OCI-LY7 (cell line): ENCODE data around the gene DNAH8. TPM values are rescaled to one million over a fixed set of nuclear protein-coding genes. Genes with fewer than 3 reads are reported as not detected.

Experiments
- BruUV-seq: library from RNA; stranded (reverse); fragments of 400-500 nt; replicated peaks from 2 replicates; lab custom pipeline; 2021; lab: Mats Ljungman, UMichigan
- CTCF ChIA-PET: fragments of 300-600 bp; sonication (Branson Sonifier 250); formaldehyde crosslinking; loops from one replicate; lab custom pipeline; 2022; ENCODE audit warnings: antibody characterized with exemption; ENCODE audit not compliant: unreplicated experiment; lab: Charles Lee
- POLR2A ChIA-PET: fragments of 300-600 bp; sonication (Branson Sonifier 250); formaldehyde crosslinking; loops from one replicate; lab custom pipeline; 2022; ENCODE audit warnings: antibody characterized with exemption; lab: Charles Lee
- DNase-seq: peaks from one replicate; pipeline ENCODE4 v3.0.0-alpha.2; 2015; ENCODE audit warnings: low spot score
- H2AFZ ChIP-seq: fragments of 200-600 bp; sonication (generic), shearing (Covaris generic); 2 replicates; pipeline ENCODE4 v1.6.1; 2014; ENCODE audit warnings: mild to moderate bottlenecking, antibody characterized with exemption, low read length, moderate library complexity
- H3K27ac ChIP-seq: fragments of 200-600 bp; sonication (generic); 2 replicates; pipeline ENCODE4 v1.5.1; 2014; ENCODE audit warnings: mixed run types, low read depth, mild to moderate bottlenecking, moderate library complexity, low read length, inconsistent platforms; ENCODE audit not compliant: poor library complexity, severe bottlenecking
- H3K36me3 ChIP-seq: fragments of 200-600 bp; sonication (generic); 2 replicates; pipeline ENCODE4 v1.6.1; 2014; ENCODE audit warnings: mild to moderate bottlenecking, antibody characterized with exemption, low read length, moderate library complexity, mixed read lengths; ENCODE audit not compliant: insufficient read depth
- H3K4me1 ChIP-seq: fragments of 200-600 bp; sonication (generic); 2 replicates; pipeline ENCODE4 v1.5.1; 2014; ENCODE audit warnings: mild to moderate bottlenecking, low read length; ENCODE audit not compliant: insufficient read depth, poor library complexity, severe bottlenecking
- H3K4me2 ChIP-seq: fragments of 200-600 bp; sonication (generic); 2 replicates; pipeline ENCODE4 v1.6.1; 2014; ENCODE audit warnings: mild to moderate bottlenecking, low read length
- H3K4me3 ChIP-seq: fragments of 200-600 bp; sonication (generic); 2 replicates; pipeline ENCODE4 v1.5.1; 2014; ENCODE audit warnings: mild to moderate bottlenecking, low read depth, low read length; ENCODE audit not compliant: poor library complexity, severe bottlenecking
- H3K79me2 ChIP-seq: fragments of 200-600 bp; sonication (generic); 2 replicates; pipeline ENCODE4 v1.6.1; 2016; ENCODE audit warnings: low read depth, mild to moderate bottlenecking, low read length, moderate library complexity, mixed read lengths; ENCODE audit not compliant: insufficient read depth
- H3K9me2 ChIP-seq: fragments of 200-600 bp; sonication (generic); 2 replicates; pipeline ENCODE4 v1.6.1; 2016; ENCODE audit warnings: mild to moderate bottlenecking, low read length, mixed read lengths; ENCODE audit not compliant: insufficient read depth
- H3K9me3 ChIP-seq: fragments of 200-600 bp; sonication (generic); 2 replicates; pipeline ENCODE4 v1.6.1; 2014; ENCODE audit warnings: mild to moderate bottlenecking, mixed run types, low read length, mixed read lengths
- H4K20me1 ChIP-seq: fragments of 200-600 bp; sonication (generic); 2 replicates; pipeline ENCODE4 v1.6.1; 2014; ENCODE audit warnings: mild to moderate bottlenecking, antibody characterized with exemption, low read length, moderate library complexity, mixed read lengths; ENCODE audit not compliant: insufficient read depth
- EZH2phosphoT487 ChIP-seq: fragments of 200-600 bp; sonication (generic); IDR thresholded peaks from 2 replicates; pipeline ENCODE4 v1.6.1; 2018; ENCODE audit warnings: low read depth, borderline replicate concordance, mild to moderate bottlenecking, mixed run types, antibody characterized with exemption, low read length, moderate library complexity, mixed read lengths
- intact Hi-C: fragments of 100-400 bp; cut with micrococcal nuclease; formaldehyde crosslinking; loops from one replicate; pipeline ENCODE4 v1.10.0; 2022; ENCODE audit not compliant: unreplicated experiment
- total RNA-seq, 2 experiments: library from RNA; depleted of rRNA in 1 of 2; stranded (reverse); fragments of >200 nt in 1 of 2; shearing (Covaris generic) in 1 of 2; gene quantifications; 2 replicates each; pipeline ENCODE4 v1.2.3, GENCODE V29; 2014 to 2022
- TF ChIP-seq, protein P1 (sequence below): fragments of 200-600 bp; sonication (generic); conservative IDR thresholded peaks from 2 replicates; pipeline ENCODE4 v1.5.1; 2014; ENCODE audit warnings: mild to moderate bottlenecking, antibody characterized with exemption, low read length, moderate library complexity, mixed read lengths

Gene DNAH8
- total RNA-seq, 2 experiments from 2014 or later = not detected

GRCh38 chr6:38897507-38897906, 182.4 kb downstream of the DNAH8 start:
- DNase-seq = no peak
- Histone ChIP-seq H4K20me1 (no peaks in the 10 kb centered on the region), H3K79me2 (no peaks in the 10 kb centered on the region), H2AFZ (no peak overlapping the region), H3K9me3 (no peaks in the 10 kb centered on the region), H3K9me2 (no peaks in the 10 kb centered on the region), H3K36me3 (no peaks in the 10 kb centered on the region), H3K27ac (no peak overlapping the region), H3K4me1 (no peaks in the 10 kb centered on the region), H3K4me2 (no peak overlapping the region), H3K4me3 (no peak overlapping the region)
- ChIA-PET CTCF (interaction anchor here (0.6 kb wide), 1 partner anchor 912 kb away, joined by 3 read pairs; no protein-coding TSS in a partner anchor), POLR2A (no interaction called here)
- TF ChIP-seq, protein P1, sequence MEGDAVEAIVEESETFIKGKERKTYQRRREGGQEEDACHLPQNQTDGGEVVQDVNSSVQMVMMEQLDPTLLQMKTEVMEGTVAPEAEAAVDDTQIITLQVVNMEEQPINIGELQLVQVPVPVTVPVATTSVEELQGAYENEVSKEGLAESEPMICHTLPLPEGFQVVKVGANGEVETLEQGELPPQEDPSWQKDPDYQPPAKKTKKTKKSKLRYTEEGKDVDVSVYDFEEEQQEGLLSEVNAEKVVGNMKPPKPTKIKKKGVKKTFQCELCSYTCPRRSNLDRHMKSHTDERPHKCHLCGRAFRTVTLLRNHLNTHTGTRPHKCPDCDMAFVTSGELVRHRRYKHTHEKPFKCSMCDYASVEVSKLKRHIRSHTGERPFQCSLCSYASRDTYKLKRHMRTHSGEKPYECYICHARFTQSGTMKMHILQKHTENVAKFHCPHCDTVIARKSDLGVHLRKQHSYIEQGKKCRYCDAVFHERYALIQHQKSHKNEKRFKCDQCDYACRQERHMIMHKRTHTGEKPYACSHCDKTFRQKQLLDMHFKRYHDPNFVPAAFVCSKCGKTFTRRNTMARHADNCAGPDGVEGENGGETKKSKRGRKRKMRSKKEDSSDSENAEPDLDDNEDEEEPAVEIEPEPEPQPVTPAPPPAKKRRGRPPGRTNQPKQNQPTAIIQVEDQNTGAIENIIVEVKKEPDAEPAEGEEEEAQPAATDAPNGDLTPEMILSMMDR = no peak
- TF ChIP-seq EZH2phosphoT487 = no peak
- intact Hi-C loops = no loop called here
- no TSS peak for BruUV-seq

DNA sequence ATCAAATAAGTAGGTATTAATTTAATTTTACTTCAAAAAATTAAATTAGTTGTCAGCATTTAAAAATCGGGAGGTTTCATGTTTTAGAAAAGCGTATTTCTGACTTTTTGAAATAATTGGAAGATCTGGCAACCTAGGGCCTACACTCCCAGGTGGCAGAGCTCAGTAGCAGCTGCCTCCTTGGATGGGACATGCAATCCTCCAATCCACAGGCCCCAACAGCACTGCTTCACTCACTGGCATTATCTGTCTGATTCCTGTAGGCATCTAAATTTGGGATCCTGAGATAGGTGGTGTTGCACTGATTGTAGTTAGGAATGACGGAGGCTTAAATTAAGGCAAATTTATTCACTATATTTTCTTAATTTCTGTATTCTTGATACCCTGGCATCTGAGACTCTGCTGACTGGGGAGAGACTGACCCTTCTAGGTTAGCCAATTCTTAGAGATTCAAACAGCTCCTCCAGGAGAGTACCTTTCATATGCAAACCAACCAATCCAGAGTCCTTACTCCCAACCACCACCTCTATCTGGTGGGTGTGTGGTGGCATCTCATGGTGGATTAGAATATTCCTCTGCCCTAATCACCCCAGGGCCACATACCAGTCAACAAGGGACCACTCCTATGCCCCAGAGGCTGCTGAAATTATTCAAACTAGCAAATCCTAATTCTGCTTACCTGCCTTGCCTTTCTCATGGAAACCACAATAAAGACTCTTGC, 186.9 kb downstream of the DNAH8 start:
- H3K36me3 ChIP-seq = no peaks in the 10 kb centered on the region
- no peaks in the 10 kb centered on the region for H4K20me1 ChIP-seq
- no peaks in the 10 kb centered on the region for H3K9me3 ChIP-seq
- no TSS peak for BruUV-seq
- H3K79me2 ChIP-seq = no peaks in the 10 kb centered on the region
- POLR2A ChIA-PET = no interaction called here
- no peak overlapping the region for H3K4me2 ChIP-seq
- H3K4me1 ChIP-seq = no peaks in the 10 kb centered on the region
- intact Hi-C loops = no loop called here
- no peaks in the 10 kb centered on the region for H3K9me2 ChIP-seq
- DNase-seq = no peak
- CTCF ChIA-PET = no interaction called here
- no peak overlapping the region for H3K4me3 ChIP-seq
- no peak for TF ChIP-seq EZH2phosphoT487
- TF ChIP-seq, protein P1 = no peak
- no peak overlapping the region for H2AFZ ChIP-seq
- no peak overlapping the region for H3K27ac ChIP-seq

DNA sequence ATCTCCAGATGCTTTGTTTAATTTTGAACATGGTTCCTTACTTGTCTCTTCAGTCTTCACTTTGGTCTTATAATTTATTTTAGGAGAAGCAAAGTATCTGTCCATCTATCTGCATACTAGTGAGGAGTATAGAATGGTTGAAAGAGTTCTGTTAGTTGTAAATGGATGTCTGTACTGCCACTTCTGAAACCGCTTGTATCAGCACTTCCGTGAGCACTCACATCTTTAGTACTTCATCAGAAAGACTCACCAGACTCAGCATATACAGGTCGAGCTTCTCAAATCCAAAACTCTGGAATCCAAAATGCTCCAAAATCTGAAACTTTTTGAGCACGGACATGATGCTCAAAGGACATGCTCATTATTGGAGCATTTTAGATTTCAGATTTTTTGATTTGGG, 191.5 kb downstream of the DNAH8 start:
- Histone ChIP-seq H3K4me1 (no peaks in the 10 kb centered on the region), H3K27ac (no peak overlapping the region), H3K9me2 (no peaks in the 10 kb centered on the region), H2AFZ (no peak overlapping the region), H3K4me3 (no peak overlapping the region), H3K9me3 (no peaks in the 10 kb centered on the region), H3K4me2 (no peak overlapping the region), H4K20me1 (no peaks in the 10 kb centered on the region), H3K79me2 (no peaks in the 10 kb centered on the region), H3K36me3 (no peaks in the 10 kb centered on the region)
- CTCF ChIA-PET = no interaction called here
- no TSS peak for BruUV-seq
- intact Hi-C loops = no loop called here
- TF ChIP-seq, protein P1 = no peak
- no peak for TF ChIP-seq EZH2phosphoT487
- POLR2A ChIA-PET = no interaction called here
- DNase-seq = no peak
